HEK293 (cell line): Measurements from ENCODE around the gene BRD3.

ENCODE experiments used
- CTCF ChIP-seq: fragments of 450-650 bp; formaldehyde crosslinking; IDR thresholded peaks from 2 replicates; pipeline ENCODE4 v1.5.1; 2016; ENCODE audit warnings: missing biosample characterization, missing genetic modification characterization
- ELK4 ChIP-seq: IDR thresholded peaks from 2 replicates; pipeline ENCODE4 v1.6.1; 2011; ENCODE audit warnings: mild to moderate bottlenecking, low read depth, low read length, borderline replicate concordance
- GLI4 ChIP-seq: fragments of 450-650 bp; formaldehyde crosslinking; IDR thresholded peaks from 2 replicates; pipeline ENCODE4 v1.5.1; 2016; ENCODE audit warnings: missing biosample characterization, missing genetic modification characterization
- PATZ1 ChIP-seq: fragments of 450-650 bp; formaldehyde crosslinking; IDR thresholded peaks from 2 replicates; pipeline ENCODE4 v1.5.1; 2016; ENCODE audit warnings: missing biosample characterization, missing genetic modification characterization
- ZBTB6 ChIP-seq: fragments of 450-650 bp; formaldehyde crosslinking; IDR thresholded peaks from 2 replicates; pipeline ENCODE4 v1.5.1; 2017; ENCODE audit warnings: missing biosample characterization, missing genetic modification characterization
- ZNF140 ChIP-seq: fragments of 450-650 bp; formaldehyde crosslinking; IDR thresholded peaks from 2 replicates; pipeline ENCODE4 v1.5.1; 2016; ENCODE audit warnings: missing biosample characterization, missing genetic modification characterization
- ZNF629 ChIP-seq: fragments of 450-650 bp; formaldehyde crosslinking; IDR thresholded peaks from 2 replicates; pipeline ENCODE4 v1.5.1; 2017; ENCODE audit warnings: missing biosample characterization, missing genetic modification characterization
- ZNF654 ChIP-seq: fragments of 450-650 bp; formaldehyde crosslinking; IDR thresholded peaks from 2 replicates; pipeline ENCODE4 v1.5.1; 2016; ENCODE audit warnings: low read depth, missing biosample characterization, missing genetic modification characterization
- ZSCAN30 ChIP-seq: fragments of 450-650 bp; IDR thresholded peaks from 2 replicates; pipeline ENCODE4 v1.5.1; 2018; ENCODE audit warnings: missing biosample characterization, mild to moderate bottlenecking, missing genetic modification characterization, moderate library complexity
- ZXDB ChIP-seq: fragments of 450-650 bp; formaldehyde crosslinking; IDR thresholded peaks from 2 replicates; pipeline ENCODE4 v1.5.1; 2016; ENCODE audit warnings: missing biosample characterization, missing genetic modification characterization

- TF ChIP-seq CTCF (no peak), ZXDB (tag by site-specific recombination) (no peak), GLI4 (tag by site-specific recombination) (no peak), PATZ1 (no peak), ZNF654 (no peak), ZNF140 (tag by site-specific recombination) (no peak), ZSCAN30 (tag by site-specific recombination) (no peak), ELK4 (no peak), ZNF629 (no peak), ZBTB6 (tag by site-specific recombination) (no peak)
Observed at GRCh38 chr9:134007150-134007549, 60.7 kb downstream of the BRD3 start.
